Activated CD8-positive, alpha-beta memory T cell treated with anti-CD3 and anti-CD28 coated beads for 24 hours (primary cell): ENCODE measurements around the gene DDI1.

Experiments
- DNase-seq: peaks from one replicate; pipeline ENCODE4 v3.0.0-alpha.2; 2020

Gene DDI1

DNA sequence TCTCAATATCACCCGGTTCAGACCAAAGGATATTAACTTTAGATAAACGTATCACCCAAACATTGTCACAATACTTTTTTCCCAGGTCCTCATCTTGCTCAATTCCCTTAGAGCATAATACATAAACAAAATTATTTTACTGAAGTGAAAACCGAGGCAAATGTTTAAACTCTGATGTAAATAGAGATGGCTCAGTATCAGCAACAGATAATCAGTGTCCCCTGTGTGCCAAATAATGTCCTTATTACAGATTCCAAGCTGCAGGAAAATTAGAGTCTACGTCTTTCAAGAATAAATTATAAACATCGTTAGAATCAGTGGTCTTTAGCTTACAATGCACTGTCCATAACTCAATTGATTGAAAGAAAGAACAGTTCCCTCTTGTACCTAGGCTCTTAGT is 50.2 kb downstream of the DDI1 start:
- no peak for DNase-seq
